H1 (cell line): ENCODE data around the gene PDIA2. TPM values are rescaled to one million over a fixed set of nuclear protein-coding genes. Genes with fewer than 3 reads are reported as not detected.
A peak's percentile ranks its signal among the peaks of the same experiment; 100 is the strongest.

Experiments used
- BACH1 ChIP-seq: IDR thresholded peaks from 2 replicates; pipeline ENCODE4 v1.6.1; 2012; ENCODE audit warnings: low read length, improper control_type of control experiment
- CHD1 ChIP-seq: IDR thresholded peaks from 2 replicates; pipeline ENCODE4 v1.6.1; 2012; ENCODE audit warnings: low read depth, low read length, improper control_type of control experiment
- JUN ChIP-seq: IDR thresholded peaks from 2 replicates; pipeline ENCODE4 v1.6.1; 2011; ENCODE audit warnings: low read depth, mild to moderate bottlenecking, improper control_type of control experiment, low read length
- KDM4A ChIP-seq: IDR thresholded peaks from one replicate; pipeline ENCODE4 v1.7.1; 2012; ENCODE audit warnings: low read depth, mild to moderate bottlenecking, moderate library complexity, low read length, inconsistent platforms; ENCODE audit not compliant: severe bottlenecking
- POLR2AphosphoS5 ChIP-seq: IDR thresholded peaks from 2 replicates; pipeline ENCODE4 v1.6.1; 2011; ENCODE audit warnings: low read depth, low read length
- SIN3A ChIP-seq, 2 experiments: IDR thresholded peaks in 1 of 2; conservative IDR thresholded peaks in 1 of 2; 2 replicates each; pipeline ENCODE4 v1.6.1; 2011 to 2012; ENCODE audit warnings: low read length in 2 of 2, improper control_type of control experiment in 1 of 2, low read depth in 1 of 2, mild to moderate bottlenecking in 1 of 2
- SP2 ChIP-seq: IDR thresholded peaks from 2 replicates; pipeline ENCODE4 v1.6.1; 2012; ENCODE audit warnings: mild to moderate bottlenecking, low read length, inconsistent platforms
- TAF1 ChIP-seq: IDR thresholded peaks from 2 replicates; pipeline ENCODE4 v1.6.1; 2011; ENCODE audit warnings: mild to moderate bottlenecking, low read depth, low read length
- TAF7 ChIP-seq: optimal IDR thresholded peaks from 2 replicates; pipeline ENCODE3; 2011; ENCODE audit warnings: low read depth, mild to moderate bottlenecking, inconsistent platforms, low read length, moderate library complexity, borderline replicate concordance
- TCF12 ChIP-seq: IDR thresholded peaks from 2 replicates; pipeline ENCODE4 v1.6.1; 2011; ENCODE audit warnings: low read depth, mild to moderate bottlenecking, low read length
- YY1 ChIP-seq: IDR thresholded peaks from 2 replicates; pipeline ENCODE4 v1.6.1; 2011; ENCODE audit warnings: low read depth, mild to moderate bottlenecking, low read length
- polyA plus RNA-seq, 7 experiments: library from polyadenylated mRNA; depleted of rRNA in 3 of 7; stranded (reverse) in 5 of 7; unstranded in 2 of 7; fragments of >200 nt in 5 of 7; fragments of 200-250 nt in 2 of 7; gene quantifications; 1 replicate in 5 of 7; 2 replicates in 1 of 7; 4 replicates in 1 of 7; pipeline versions ENCODE4 v1.2.1 to v1.2.3, GENCODE V29; 2011 to 2013; ENCODE audit warnings: missing spikeins in 2 of 7, mixed read lengths in 2 of 7
- total RNA-seq: library from RNA; stranded (reverse); fragmentation: NEBNext Ultra II Directional; extraction: Animal tissue kit (Norgen Biotek cat#: 25700); gene quantifications from 2 replicates; pipeline ENCODE4 v1.2.1, GENCODE V29; 2021
- TF ChIP-seq, protein P1 (sequence below): IDR thresholded peaks from 2 replicates; pipeline ENCODE4 v1.6.1; 2012; ENCODE audit warnings: inconsistent platforms
- TF ChIP-seq, protein P2 (sequence below), 3 experiments: IDR thresholded peaks; 1 replicate in 2 of 3; 2 replicates in 1 of 3; pipeline versions ENCODE4 v1.5.1 to v1.6.1; 2011; ENCODE audit warnings: low read length in 3 of 3, mild to moderate bottlenecking in 3 of 3, inconsistent platforms in 2 of 3, low read depth in 1 of 3, moderate library complexity in 1 of 3; ENCODE audit not compliant: insufficient read depth in 1 of 3; ENCODE audit errors: control extremely low read depth in 1 of 3

The PDIA2 gene
- total and polyA plus RNA-seq, 2 of the 8 experiments (the other 6 are each of a cell fraction or from before 2014, with no cell fraction given), result 0.34 to 0.50 TPM

DNA sequence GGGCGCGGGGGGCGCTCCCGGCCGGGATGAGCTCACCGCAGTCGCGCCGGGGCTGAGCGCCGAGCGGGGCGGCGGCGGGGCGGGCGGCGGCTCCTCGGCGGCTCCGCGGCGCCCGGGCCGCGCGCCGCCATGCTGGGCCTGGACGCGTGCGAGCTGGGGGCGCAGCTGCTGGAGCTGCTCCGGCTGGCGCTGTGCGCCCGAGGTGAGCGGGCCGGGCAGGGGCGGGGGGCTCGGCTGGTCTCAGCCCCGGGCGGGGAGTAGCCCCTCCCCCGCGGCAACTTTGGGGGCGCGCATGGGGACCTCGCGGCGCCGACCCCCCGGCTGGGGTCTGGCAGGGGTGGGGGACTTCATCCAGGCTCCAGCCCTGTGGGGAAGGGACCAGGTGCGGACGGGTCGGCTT is 2.4 kb upstream of the PDIA2 start, which contains the start of gene ARHGDIG (continued):
- TF ChIP-seq TAF7 (no peak), SP2 (no peak), TCF12 (no peak), KDM4A (peak; percentile 60), YY1 (no peak), BACH1 (no peak), JUN (no peak), POLR2AphosphoS5 (no peak), SIN3A (conservative IDR thresholded peaks at IDR 0.05 in 1 of 2, IDR thresholded peaks at IDR 0.05 in 1 of 2; ENCODE audit: low read depth in 1 of 2, low read length in 2 of 2) (no peak), CHD1 (no peak), TAF1 (0 out of 2 replicates have a peak, but pooled peaks have one; percentile 11)
- TF ChIP-seq, protein P1, sequence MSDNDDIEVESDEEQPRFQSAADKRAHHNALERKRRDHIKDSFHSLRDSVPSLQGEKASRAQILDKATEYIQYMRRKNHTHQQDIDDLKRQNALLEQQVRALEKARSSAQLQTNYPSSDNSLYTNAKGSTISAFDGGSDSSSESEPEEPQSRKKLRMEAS, result 0 out of 2 replicates have a peak, but pooled peaks have one; percentile 7
- TF ChIP-seq, protein P2, sequence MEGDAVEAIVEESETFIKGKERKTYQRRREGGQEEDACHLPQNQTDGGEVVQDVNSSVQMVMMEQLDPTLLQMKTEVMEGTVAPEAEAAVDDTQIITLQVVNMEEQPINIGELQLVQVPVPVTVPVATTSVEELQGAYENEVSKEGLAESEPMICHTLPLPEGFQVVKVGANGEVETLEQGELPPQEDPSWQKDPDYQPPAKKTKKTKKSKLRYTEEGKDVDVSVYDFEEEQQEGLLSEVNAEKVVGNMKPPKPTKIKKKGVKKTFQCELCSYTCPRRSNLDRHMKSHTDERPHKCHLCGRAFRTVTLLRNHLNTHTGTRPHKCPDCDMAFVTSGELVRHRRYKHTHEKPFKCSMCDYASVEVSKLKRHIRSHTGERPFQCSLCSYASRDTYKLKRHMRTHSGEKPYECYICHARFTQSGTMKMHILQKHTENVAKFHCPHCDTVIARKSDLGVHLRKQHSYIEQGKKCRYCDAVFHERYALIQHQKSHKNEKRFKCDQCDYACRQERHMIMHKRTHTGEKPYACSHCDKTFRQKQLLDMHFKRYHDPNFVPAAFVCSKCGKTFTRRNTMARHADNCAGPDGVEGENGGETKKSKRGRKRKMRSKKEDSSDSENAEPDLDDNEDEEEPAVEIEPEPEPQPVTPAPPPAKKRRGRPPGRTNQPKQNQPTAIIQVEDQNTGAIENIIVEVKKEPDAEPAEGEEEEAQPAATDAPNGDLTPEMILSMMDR (IDR thresholded peaks at IDR 0.05; ENCODE audit: control extremely low read depth in 1 of 3, insufficient read depth in 1 of 3, low read depth in 1 of 3, low read length in 3 of 3), result no peak
